NCI-H748 (cell line): ENCODE data around the gene DEGS1.

Experiments used
- DNase-seq: peaks from one replicate; lab custom pipeline; 2025; ENCODE audit not compliant: unreplicated experiment; lab: John Stamatoyannopoulos, UW

DEGS1 gene

GRCh38 chr1:224182866-224183590 lies at the start of gene DEGS1:
TSS of gene DEGS1 (plus strand) at chr1:224183240. CDS start at chr1:224183337, 97 bp downstream.
- DNase-seq: peak; percentile 87

DNA sequence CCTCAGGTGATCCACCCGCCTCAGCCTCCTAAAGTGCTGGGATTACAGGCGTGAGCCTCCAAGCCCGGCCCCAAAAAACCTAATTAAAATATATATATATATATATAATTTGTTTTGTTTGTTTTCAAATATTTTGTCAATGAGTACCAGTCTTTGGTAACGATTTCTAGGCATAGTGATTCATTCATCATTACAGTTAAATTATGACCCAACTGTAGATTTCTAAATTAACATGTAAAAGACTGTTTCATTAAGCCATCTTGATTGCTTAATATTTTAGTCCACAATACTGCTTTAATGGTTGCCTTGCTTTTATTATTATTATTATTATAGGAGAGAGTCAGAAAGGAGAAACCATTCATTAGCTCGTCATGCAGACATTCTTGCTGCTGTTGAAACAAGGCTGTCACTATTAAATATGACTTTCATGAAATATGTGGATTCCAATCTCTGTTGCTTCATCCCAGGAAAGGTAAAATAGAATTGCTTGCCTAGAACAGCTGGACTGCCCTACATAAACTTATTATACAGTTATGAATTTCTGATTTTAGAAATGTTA lies 49.2 kb upstream of the DEGS1 start:
- no peak for DNase-seq

DNA sequence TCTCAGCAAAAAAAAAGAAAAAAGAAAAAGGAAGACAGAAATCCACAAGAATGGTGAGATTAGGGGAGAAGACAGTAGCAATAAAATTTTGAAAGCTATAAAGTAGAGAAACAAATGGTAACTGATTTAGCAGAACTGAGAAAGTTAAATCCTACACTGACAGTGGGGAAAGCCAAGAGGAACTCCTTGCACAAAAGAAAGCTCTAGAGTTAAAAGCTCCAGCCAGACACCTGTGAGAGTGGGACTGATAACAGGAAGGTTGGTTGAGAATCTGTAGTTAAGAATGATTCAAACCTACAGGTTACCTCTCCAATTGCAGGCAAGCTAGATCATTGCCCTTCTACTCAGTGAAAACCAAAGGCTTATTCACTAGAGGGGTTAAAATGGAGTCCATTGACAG lies 45.5 kb upstream of the DEGS1 start:
- no peak for DNase-seq

DNA sequence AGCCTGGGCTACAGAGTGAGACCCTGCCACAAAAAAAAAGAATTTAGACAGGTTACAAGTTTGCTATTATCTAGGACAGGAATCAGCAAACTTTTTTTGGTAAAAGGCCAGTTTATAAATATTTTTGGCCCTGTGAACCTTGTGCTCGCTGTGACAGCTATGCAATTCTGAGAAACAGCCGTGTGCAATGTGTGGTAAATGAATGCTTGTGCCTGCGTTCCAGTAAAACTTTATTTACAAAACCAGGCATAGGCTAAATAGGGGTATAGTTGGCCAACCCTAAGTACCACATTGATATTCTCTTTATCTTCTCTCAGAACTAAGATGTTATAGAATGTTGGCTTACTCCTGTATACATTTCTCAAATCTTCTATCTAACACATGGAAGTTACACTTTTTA lies 44.8 kb upstream of the DEGS1 start:
- no peak for DNase-seq

DNA sequence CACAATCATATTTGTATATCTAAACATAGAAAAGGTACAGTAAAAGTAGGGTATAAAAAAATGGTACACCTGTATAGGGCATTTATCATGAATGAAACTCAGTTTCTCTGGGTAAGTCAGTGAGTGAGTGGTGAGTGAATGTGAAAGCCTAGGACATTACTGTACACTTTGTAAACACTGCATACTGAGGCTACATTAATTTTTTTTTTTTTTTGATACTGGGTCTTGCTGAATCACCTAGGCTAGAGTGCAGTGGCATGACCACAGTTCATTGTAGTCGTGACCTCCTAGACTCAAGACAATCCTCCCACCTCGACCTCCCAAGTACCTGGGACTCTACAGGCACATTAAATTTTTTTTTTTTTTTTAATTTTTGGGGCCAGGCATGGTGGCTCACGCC lies 41.3 kb upstream of the DEGS1 start:
- no peak for DNase-seq

- no peak for DNase-seq
These were observed 33.3 kb upstream of the DEGS1 start for GRCh38 chr1:224149709-224150108.

- DNase-seq: no peak
These were observed 31.9 kb upstream of the DEGS1 start for GRCh38 chr1:224151117-224151516.

- no peak for DNase-seq
These were observed 25.7 kb upstream of the DEGS1 start for GRCh38 chr1:224157316-224157715.

- no peak for DNase-seq
These were observed 23.5 kb upstream of the DEGS1 start for GRCh38 chr1:224159541-224159940.

- no peak for DNase-seq
These were observed 22.8 kb upstream of the DEGS1 start for GRCh38 chr1:224160171-224160682.

GRCh38 chr1:224162768-224163167 lies 20.3 kb upstream of the DEGS1 start:
- DNase-seq: no peak

GRCh38 chr1:224163311-224163710 lies 19.7 kb upstream of the DEGS1 start:
- DNase-seq: no peak

GRCh38 chr1:224168859-224169380 lies 14.1 kb upstream of the DEGS1 start:
- DNase-seq: no peak

DNA sequence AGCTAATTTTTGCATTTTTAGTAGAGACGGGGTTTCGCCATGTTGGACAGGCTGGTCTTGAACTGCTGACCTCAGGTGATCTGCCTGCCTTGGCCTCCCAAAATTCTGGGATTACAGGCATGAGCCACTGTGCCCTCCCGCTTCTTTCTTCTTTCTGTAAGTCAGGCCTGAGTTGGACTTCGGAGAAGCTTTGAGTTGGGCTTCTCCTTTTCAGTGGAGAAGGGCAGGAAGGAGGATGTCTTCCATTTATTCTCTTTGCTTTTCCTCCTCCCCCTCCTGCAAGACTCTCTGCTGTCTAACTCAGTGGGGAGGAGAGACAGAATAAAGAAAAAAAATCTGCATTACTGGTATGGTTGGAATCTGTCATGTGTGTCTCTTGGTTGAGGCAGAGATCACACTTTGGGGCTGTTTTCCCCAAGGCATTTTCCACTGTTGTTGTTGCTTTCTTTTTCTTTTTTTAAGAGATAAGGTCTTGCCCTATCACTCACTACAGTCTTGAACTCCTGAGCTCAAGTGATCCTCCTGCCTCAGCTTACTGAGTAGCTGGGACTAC lies 13.2 kb upstream of the DEGS1 start:
- DNase-seq: no peak

DNA sequence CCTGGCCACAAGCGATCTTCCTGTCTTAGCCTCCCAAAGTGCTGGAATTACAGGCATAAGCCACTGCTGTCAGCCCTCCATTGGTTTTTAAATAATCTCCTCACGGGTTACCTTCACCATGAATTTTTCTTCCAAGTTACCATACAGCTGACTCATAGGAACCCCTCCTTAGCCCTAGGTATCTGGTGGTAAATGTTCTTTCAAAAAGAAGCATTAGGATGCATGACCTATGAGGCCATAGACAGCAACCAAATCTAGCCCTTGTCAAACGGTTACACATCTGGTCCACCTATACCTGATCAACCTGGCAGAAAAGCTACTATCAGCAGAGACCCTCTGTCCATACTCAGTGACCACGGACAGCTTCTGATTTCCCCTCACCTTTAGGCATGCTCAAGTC lies 12.7 kb upstream of the DEGS1 start:
- no peak for DNase-seq

GRCh38 chr1:224170748-224171478 lies 12.1 kb upstream of the DEGS1 start:
- no peak for DNase-seq

- no peak for DNase-seq
These were observed 10.8 kb upstream of the DEGS1 start for GRCh38 chr1:224172229-224172628.

GRCh38 chr1:224173523-224173922 lies 9.5 kb upstream of the DEGS1 start:
- no peak for DNase-seq

- DNase-seq: no peak
These were observed 7.4 kb upstream of the DEGS1 start for GRCh38 chr1:224175617-224176016.

DNA sequence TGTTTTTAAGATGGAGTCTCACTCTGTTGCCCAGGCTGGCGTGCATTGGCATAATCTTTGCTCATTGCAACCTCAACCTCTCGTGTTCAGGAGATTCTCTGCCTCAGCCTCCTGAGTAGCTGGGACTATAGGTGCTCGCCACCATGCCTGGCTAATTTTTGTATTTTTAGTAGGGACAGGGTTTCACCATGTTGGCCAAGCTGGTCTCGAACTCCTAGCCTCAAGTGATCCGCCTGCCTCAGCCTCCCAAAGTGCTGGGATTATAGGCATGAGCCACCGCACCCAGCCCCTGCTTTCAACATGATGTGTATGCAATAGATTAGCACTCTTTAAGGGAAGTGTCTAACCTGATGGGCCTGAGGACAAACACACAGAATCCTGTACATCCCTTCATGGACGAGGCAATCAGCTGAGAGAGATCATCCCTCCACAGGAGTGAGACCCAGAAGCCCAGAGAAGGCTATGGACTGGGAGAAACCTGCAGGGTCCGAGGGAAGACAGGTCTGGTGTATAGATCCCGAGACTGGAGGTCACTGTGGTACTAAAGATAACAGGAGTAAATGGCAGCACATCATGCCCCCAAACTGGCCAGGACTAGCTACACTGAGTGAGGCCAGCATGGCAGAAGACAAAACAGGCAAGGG lies 5.6 kb upstream of the DEGS1 start:
- DNase-seq: no peak

GRCh38 chr1:224178894-224179293 lies 4.1 kb upstream of the DEGS1 start:
- no peak for DNase-seq
